GM21786 (cell line): ENCODE results near the gene SPIN1.

ENCODE experiments used
- ATAC-seq: cut with Tn5 transposase; IDR thresholded peaks from one replicate; pipeline ENCODE4 v1.9.1; 2021; ENCODE audit not compliant: unreplicated experiment

The SPIN1 gene

GRCh38 chr9:88433583-88434255, 45.5 kb downstream of the SPIN1 start:
- no peak for ATAC-seq

DNA sequence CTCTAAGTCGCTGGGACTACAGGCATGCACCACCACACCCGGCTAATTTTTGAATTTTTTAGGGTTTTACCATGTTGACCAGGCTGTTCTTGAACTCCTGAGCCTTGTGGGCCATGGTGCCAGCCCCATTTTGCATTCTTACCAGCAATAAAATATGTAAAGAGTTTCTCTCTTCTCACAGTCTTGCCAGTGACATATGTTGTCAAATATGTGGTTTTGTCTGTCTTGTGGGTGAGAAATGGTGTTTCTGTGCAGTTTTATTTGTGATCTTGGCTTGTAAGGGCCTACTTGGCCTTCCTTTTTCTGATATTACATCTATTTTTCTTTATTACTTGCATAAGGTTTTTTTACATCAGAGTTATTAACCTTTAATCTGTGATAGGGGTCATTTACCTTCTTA, 47.1 kb downstream of the SPIN1 start:
- ATAC-seq: no peak

DNA sequence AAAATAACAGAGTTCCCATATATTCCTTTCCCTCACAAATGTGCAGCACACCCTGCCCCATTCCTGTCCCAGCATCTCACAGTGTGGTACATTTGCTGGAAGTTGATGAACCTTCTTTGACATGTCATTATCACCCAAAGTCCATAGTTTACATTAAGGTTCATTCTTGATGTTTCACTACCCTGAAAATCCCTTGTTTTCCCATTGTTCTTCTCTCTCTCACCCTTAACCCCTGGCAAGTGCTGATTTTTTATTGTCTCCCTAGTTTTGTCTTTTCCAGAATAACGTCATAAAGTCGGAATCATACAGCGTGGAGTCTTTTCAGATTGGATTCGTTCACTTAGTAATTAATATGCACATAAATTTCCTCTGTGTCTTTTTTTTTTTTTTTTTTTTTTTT, 48.1 kb downstream of the SPIN1 start:
- ATAC-seq: no peak

DNA sequence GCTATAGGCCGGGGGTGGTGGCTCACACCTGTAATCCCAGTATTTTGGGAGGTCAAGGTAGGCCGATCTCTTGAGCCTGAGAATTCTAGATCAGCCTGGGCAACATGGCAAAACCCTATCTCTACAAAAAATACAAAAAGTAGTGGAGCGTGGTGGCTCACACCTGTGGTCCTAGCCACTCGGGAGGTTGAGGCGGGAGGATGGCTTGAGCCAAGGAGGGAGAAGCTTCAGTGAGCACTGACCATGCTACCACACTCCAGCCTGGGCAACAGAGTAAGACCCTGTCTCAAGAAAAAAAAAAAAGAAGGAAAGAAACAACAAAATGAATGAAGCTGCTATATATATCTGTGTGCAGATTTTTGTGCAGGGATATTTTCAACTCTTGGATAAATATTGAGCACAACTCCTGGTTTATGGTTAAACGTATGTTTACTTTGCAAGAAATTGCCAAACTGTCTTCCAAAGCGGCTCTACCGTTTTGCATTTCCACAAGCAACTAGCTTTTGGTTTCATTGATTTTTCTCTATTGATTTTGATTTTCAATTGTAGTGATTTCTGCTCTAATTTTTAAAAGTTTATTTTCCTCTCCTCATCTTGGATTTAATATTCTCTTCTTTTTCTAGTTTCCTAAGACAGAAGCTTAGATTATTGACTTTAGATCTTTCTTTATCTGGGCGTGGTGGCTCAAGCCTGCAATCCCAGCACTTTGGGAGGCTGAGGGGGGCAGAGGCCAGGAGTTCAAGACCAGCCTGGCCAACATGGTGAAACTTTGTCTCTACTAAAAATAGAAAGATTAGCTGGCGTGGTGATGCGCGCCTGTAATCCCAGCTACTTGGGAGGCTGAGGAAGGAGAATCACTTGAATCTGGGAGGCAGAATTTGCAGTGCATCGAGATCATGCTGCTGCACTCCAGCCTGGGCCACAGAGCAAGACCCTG, 49.2 kb downstream of the SPIN1 start:
- no peak for ATAC-seq

GRCh38 chr9:88438811-88439210, 50.6 kb downstream of the SPIN1 start:
- no peak for ATAC-seq

- ATAC-seq: no peak
Measured at GRCh38 chr9:88441301-88442007, 53.2 kb downstream of the SPIN1 start.

DNA sequence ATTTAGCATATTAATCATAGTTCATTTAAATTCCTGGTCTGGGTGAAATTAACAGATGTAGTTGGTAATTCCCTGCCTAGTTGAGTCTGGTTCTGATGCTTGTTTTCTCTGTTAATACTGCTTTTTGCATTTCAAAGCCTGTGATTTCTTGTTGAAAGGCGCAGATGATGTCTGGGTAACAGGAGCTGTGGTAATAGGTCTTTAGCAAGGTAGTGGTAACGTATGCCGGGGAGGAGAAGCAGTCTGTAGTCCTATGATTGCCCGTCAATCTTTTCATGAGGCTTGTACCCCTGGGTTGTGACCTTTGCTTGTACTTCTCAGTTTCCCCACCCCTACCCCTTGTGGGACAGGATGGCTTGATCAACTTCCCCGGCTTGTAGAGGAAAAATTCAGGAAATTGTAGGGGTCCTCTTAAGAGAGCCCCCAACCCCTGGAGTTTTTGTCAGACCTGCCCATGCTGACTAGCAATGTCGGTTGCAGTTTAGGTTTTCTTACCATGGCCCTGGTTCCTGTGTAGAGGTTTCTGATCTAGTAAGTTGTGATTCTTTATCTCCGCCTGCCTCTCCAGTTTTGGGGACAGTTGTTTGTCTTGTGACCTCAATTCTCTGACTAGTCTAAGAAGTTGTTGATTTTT, 55.4 kb downstream of the SPIN1 start:
- no peak for ATAC-seq

GRCh38 chr9:88446728-88447127, 58.5 kb downstream of the SPIN1 start:
- no peak for ATAC-seq

DNA sequence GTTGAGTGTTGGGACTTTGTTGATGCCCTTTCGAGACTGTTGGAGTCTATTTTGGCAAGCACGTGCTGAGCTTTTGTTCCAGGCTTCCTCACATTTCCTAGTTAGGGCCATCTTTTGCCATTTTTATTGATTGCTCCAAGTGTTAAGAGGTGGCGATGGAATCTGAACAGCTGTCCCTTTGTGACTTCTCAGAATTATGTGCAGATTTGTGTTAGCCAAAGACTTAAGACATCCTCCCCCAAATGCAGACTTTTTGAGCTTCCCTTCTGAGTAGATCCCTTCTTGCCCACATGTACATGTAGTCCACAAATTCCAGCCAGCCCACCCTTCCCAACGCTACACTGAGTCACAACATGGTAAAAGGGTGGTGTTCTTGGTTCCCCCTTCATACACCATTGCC, 59.2 kb downstream of the SPIN1 start:
- ATAC-seq: no peak

DNA sequence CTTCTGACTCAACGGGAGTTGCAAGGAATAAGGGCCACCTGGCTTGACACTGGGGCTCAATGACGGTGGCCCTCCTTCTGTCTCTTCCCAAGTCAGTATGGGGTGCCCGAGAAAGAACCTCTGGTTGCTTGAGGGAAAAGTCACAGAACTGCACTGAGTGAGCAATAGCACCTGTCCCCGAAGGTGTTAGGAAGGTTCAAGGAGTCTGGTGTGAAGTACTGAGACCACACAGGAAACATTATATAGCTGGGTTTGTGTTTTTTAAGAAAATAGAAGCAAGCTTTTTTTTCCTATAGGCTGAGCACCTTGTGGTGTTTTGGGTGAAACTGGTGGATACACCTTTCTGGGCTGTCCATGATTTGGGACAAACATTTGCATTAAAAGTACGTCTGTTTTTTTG, 62.9 kb downstream of the SPIN1 start:
- no peak for ATAC-seq

- ATAC-seq: no peak
Measured at GRCh38 chr9:88458716-88459465, 70.6 kb downstream of the SPIN1 start.

GRCh38 chr9:88460587-88461332, 72.5 kb downstream of the SPIN1 start:
- ATAC-seq: no peak

DNA sequence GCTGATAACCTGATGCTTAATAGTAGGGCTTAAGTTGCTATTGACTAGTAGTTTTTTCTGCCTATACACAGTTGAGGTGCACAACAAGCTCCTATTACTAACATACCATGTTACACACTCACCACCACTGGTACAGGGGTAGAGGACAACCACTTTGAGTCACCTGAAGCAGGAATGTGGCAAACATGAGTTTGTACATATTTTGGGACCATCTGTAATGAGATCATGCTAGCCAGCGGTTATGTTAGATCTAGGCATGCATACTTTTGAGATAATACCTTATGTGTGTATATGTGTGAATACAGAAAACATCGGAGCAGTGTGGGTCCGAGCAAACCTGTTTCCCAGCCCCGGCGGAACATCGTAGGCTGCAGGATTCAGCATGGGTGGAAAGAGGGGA, 73.9 kb downstream of the SPIN1 start:
- no peak for ATAC-seq

DNA sequence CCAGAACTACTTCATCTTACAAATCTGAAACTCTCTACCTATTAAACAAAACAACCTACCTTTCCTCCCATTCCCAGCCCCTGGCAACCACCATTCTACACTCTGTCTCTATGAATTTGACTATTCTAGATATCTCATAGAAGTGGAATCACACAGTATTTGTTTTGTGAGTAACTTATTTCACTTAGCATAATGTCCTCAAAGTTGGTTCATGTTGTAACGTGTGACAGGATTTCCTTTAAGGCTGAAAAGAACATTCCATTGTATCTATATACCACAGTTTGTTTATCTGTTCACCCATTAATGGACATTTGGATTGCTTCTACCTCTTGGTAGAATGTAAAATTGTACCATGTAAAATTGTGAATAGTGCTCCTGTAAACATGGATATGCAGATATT, 76.6 kb downstream of the SPIN1 start:
- no peak for ATAC-seq

DNA sequence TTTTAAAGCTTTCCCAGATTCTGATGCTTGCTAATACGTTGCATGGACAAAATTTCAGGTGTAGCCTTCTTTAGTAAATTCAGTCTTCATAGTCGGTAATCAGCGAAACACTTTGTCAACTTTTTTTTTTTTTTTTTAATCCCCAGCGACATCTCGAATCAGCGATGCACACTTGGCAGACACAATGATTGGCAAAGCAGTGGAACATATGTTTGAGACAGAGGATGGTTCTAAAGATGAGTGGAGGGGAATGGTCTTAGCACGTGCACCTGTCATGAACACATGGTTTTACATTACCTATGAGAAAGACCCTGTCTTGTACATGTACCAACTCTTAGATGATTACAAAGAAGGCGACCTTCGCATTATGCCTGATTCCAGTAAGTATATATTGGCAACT, 80.0 kb downstream of the SPIN1 start:
- no peak for ATAC-seq

DNA sequence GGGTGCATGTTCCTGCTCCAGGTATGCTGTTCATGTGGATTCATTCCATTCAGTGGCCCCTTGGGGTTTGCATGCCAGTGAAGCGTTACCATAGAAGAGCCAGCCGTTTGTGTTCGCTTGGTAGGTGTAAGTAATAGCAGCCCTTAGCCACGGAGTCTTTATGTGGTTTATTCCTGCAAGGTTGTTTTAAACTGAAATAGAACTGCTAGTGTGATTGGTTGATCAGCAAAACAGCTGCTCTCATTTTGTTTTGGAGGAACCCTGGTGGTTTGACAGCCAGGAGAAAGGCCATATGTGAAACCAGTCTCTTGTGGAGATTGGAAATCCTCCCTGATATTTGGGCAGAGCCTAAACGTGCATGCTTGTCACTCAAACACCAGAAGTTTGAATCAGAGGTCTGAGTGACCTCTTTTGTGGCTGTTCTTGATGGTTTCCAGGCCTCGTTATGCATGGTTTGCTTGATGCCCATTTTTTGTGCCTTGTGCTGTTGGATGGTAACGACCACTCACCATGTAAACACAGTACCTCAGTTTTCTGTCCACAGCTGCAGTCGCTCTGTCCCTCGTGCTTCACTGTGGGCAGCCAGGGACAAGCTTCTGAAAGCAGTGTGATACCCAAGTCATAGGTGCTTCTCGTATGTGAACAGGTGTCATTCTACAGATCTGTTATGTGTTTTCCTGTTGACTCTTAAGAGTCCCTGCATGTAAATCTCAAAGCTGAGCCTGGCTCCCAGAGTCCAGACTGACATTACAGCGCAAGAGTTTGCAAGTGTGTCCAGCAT, 88.4 kb downstream of the SPIN1 start:
- ATAC-seq: no peak

DNA sequence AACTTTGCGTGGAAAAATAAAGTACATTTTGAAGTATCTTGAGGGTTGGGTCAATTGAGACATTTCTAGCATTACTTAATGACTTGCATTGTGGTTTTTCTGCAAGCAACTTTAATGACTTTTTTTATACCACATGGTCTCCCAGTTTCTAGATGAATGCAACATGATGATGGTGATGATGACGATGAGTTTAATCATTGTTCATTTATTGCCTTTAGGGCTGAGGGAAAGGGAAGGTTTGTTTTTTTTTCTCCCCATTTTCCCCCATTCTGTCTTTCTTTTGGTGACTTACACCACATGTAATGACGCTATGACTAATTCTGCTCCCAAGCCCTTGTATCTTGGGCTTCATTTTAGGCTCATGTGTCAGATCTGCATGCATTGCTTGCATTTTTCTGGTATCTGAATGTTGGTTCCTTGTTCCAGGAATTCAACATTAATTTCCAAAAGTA, 89.1 kb downstream of the SPIN1 start:
- no peak for ATAC-seq

DNA sequence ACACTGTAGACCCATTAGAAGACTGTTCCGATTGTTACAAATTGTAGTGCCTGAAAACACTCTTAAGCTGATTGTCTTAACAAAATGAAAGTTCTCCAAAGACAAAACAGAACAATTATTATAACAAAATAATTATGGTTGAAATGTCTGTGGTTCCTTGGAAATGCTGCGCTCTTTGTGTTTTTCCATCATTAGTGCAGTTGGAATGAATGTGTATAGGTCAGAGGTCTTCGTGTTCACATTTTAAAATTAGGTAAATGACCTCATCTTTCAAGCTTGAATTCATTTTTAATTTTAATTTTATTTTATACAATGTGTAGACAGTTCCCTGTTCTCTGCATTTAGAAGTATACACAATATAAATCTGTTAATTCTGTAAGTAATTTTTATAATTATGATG, 90.0 kb downstream of the SPIN1 start:
- ATAC-seq: no peak

DNA sequence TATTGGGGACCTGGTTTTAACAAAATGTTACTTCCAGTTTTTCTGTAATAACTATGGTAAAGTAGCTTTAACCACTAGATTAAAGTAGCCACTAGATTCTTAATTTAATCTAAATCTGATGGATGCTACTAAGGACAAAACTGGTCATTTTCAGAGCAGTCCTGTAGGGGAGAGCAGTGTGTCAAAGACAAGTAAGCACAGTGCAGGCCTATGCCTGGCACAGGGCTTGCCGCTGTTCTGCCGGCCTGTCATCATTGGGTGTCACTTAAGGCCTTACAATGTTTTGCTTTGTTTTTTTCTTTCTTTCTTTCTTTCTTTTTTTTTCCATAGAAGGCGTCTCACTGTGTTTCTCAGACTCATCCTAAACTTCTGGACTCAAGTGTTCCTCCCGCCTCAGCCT, 93.7 kb downstream of the SPIN1 start:
- ATAC-seq: no peak
